ENCODE measurements around the gene ZNF423.

The ZNF423 gene

DNA sequence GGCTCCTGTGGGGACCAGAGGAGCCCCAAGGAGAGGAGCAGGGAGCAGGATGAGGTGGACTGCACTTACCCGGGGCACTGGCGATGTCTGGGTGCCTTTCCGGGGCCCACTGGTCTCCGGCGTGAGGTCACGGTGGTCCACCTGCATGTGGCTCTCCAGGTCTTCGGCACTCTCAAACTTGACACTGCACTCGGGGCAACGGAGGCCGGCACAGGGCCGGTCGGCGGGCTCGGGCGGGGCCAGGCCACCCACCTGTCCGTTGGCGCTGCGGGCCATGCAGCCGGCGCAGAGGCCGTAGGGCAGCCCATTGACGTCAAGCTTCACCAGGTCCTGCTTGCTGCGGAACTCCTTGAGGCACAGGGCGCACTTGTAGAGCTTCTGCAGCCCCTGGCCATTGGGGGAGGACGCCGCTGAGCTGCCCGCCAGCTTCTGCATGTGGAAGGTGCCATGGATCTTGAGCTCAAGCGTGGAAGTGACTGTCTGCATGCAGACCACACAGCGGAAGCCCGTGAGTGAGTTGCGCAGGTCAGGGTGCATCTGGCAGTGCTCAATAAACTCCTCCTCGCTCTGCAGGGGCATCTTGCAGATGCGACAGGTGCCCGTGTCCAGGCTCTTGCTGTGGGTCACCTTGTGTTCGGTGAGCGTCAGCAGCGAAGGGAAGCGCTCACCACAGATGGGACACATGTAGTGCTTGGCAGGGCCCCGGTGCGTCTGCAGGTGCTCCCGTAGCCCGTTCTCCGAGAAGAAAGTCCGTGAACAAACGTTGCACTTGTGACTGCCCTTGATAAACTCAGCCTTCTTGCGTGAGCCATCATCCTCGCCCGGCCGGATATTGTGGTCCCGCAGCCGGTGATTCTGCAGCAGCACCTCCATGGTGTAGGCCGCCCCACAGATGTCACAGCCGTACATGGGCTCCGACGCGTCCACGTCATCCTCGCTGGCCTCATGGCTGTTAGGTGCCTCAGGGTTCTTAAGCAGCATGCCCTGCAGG lies 220.0 kb downstream of the ZNF423 start:
- no peak for DNase-seq

DNA sequence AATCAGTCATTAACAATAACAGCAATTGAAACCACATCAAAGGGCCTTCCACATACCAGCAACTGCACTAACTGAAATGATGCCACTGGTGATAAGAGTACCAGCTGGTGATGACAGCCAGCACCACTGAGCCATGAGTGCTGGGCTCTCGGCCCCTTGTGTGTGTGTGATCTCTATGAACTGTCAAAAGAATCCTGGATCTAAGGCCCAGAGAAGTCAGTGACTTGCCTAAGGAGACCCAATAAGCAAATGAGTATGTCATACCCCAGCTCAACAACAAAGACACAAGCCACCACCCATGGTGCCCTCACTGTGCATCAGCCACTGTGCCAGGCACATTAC lies 220.9 kb downstream of the ZNF423 start:
- DNase-seq, result no peak

DNA sequence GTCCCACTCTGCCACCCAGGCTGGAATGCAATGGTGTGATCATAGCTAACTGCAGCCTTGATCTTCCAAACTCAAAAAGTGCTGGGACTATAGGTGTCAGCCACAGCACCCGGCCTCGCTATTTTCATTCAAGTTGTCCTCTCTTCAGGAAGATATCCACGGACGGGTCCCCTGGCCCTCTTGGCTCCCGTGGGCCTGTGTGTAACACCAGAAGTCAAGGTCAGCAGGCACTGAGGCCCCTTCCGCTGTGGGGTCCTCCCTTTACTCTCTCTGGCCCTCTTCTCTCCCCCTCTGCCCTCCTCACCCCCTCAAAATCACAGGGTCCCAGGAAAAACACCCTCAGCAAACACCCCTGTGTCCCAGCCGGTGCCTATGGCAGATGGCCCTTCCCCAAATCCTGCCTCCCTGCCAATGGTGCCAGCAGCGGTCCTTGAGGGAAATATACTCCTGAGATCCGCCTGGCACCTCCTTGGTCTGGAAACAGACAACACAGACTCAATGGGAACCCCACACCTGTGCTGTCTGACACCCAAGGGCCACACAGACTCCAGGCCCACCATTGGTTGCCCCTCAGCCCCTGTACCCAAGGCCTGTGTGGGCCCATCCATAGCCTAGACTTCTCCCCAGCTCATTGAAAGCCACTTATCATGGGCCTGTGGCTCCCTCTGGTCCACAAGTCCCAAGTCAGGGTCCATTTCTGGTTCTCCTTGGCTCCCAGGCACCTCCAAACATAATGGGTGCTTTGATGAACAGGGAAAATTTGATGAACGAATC lies 221.5 kb downstream of the ZNF423 start:
- no peak for DNase-seq

DNA sequence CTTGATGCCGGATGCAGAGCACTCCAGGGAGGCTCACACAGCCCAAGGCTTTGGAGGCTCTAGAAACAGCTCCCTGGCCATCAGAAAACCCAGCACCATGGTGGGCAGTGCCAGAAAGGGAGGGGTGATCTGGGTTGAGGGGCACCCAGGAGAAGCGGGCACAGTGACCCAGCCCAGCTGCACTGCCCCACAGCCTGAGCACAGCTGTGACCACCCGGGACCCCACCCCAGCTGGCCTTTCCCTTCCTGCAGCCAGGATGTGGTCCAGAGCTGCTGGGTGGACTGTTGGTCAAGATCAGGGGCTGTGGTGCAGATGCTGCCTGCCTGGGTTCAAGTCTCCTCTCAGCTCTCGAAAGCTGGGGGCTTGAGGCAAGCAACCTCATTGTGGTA lies 223.1 kb downstream of the ZNF423 start:
- DNase-seq, result no peak

DNA sequence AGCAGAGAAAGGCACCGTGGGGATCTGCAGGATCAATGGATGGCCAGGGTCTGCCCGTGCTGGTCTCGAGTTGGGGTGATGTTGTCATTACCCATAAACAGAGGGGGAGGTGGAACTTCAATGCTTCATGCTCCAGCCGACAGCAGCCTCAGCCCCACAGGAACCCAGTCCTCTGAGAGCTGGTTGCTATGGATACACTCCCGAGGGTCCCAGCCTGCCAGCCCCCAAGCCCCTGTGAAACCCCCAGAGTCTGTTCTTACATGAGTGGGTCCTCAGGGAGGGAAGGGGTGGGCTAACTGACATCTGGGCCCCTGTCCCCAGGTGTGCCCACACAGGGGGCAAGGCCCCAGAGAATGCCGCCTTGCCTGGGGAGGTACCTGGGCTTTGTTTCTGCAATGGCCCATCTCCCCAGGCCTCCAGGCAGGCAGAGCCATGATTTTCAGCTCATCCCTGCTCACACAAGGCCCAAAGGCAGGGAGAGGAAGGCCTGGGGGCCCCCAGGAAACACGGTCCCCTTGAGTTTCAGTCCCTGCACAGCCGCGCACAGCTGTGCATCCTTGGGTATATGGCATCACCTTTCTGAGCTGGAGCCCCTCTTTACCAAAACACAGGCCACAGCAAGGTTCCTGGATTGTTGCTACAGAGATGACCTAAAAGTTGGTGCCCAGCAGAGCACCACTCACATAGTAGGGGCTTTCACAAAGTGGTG lies 223.7 kb downstream of the ZNF423 start:
- no peak for DNase-seq

DNA sequence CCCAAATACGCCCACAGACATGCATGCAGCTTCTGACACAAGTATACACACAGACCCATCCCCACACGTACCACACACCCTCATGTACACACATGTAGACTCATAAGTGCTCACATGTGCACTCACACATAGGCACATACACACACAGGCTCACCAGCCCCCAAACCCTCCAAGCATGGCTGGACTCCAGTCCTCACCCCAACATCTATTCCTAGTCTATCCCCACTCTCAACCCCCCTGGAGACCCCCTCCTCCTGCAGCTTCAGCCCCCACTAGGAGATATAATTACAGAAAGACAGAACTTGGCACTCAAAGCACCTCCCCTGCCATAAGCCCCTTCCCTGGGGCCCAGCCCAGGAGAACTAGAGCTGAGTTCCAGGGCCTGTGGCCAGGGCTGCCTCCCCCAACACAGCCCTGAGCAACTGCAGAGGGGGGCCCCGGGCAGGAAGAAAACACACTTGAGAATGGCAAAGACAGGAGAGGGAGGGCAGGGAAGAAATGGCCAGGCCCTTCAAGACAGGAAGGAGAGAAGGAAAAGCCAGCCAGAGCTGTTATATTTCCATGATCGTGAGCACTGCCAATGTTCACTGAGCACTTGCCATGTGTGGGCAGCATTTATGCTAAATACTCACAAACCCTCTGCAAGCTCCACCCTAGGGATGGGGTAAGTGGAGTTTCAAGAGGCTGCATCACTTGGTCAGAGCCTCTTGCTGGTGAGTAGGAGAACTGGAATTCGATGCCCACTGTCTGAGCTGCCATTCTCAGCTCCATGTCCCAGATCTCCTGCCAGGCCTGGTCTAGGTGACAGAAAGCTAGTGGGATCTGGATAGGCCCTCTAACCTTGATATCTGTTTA lies 224.5 kb downstream of the ZNF423 start:
- DNase-seq, result no peak

DNA sequence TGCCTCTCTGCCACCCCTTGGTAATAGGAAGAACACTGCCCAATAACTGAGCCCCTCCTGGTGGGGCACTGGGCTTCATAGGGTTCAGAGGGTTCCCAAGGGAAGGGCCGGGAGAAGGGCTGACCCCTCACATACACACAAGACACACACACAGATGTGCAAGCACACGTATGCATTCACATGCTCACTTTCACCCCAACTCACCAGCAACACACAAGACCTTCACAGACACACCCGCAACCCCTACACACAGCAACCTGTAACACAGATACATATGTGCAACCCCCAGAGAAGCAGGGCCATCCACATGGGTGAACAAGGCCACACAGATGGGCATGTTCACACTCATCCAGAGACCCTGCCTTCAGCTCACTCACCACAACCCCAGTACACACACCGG lies 225.1 kb downstream of the ZNF423 start:
- DNase-seq, result no peak

DNA sequence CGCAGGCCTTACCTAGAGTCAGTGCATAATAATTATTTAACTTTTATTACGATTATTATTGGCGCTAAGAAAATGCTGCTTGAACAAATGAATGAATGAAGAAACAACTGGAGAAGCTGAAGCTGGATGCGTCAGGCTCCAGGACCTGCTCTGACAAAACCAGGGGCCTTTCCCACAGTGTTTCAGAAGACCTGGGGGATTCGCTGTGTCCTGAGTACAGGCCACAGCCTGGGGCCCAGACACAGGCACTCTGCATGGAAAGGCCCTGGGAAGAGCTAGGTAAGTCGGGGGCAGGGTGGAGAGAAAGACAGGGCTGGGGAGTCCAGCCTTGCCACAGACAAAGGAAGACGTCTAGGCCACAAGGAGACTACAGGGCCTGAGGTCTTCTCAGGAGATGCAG lies 226.1 kb downstream of the ZNF423 start:
- no peak for DNase-seq

DNA sequence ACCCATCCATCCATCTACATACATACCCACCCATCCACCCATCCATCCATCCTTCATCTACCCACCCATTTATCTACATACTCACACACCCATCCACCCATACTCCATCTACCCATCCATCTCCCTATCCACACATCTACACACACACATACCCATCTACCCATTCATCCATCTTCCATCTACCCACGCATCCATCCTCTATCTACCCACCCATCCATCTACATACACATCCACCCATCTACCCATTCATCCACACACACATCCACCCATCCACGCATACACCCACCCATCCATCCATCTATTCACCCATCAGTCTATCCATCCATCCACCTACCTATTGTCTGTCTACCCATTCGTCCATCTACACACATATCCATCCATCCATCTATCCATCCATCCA lies 227.8 kb downstream of the ZNF423 start:
- DNase-seq, result no peak

DNA sequence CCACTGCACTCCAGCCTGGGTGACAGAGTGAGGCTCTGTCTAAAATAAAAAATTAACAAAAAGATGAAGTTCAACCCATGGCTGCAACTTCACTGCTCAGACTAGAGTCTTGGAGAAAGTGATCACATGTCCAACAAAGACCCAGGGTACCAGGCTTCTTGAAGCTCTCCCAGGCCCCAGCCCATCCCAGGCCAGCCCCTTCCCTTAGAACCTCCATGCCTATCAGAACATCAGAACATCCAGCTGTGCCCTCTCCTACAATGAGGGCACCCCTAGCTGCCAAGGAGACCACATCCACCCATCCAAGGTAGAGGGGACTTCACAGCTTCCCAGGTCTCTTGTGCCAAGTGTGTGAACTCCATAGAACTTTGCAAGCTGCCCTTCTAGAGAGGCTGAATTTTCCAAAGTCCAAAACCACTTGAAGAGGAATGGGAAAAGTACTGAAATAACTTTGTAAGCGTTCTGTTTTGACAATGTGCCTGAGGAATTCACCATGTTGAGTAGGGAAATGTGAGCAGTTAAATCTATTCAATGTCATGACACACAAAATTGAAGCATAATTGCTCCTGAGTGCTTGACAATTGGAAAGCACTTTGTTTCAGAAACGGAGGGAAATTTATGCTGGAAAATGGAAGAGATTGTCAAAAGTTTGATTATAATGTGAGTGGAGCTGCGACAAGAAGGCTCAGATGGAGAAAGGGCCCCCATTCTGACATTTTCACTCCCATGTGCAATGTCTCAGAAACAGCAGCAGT lies 230.4 kb downstream of the ZNF423 start:
- DNase-seq, result no peak

DNA sequence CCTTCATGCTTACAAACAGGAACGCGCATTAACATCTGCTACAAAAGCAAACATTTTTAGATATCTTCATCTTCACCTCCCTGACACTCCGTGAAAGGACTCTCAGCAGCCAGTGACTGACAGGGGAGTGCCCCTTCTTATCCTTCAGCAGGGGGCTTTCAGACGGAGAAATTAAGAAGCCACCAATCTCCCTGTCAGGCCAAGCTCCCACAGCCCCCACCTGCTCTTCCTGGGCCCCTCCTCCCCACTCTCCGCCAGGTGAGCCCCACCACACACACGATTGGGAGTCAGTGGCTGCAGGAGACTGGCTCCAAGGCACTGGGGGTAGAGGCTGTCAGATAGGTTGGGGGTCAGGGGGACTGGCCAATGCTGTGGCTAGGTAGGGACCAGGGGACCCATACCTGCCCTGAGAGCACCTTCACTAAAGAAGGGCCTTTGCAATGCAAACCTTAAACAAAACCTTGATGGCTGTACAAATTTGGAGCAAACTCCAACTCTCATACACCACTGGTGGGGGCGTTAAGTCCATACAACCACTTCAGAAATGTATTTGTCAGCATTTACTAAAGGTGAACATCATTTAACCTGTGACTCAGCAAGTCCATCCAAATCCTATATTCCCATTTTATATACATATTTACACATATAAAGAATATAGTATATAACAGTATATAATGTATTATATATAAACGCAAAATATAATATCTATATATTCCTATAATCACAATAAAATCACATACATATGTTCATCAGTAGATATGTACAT lies 232.2 kb downstream of the ZNF423 start:
- DNase-seq, result no peak

DNA sequence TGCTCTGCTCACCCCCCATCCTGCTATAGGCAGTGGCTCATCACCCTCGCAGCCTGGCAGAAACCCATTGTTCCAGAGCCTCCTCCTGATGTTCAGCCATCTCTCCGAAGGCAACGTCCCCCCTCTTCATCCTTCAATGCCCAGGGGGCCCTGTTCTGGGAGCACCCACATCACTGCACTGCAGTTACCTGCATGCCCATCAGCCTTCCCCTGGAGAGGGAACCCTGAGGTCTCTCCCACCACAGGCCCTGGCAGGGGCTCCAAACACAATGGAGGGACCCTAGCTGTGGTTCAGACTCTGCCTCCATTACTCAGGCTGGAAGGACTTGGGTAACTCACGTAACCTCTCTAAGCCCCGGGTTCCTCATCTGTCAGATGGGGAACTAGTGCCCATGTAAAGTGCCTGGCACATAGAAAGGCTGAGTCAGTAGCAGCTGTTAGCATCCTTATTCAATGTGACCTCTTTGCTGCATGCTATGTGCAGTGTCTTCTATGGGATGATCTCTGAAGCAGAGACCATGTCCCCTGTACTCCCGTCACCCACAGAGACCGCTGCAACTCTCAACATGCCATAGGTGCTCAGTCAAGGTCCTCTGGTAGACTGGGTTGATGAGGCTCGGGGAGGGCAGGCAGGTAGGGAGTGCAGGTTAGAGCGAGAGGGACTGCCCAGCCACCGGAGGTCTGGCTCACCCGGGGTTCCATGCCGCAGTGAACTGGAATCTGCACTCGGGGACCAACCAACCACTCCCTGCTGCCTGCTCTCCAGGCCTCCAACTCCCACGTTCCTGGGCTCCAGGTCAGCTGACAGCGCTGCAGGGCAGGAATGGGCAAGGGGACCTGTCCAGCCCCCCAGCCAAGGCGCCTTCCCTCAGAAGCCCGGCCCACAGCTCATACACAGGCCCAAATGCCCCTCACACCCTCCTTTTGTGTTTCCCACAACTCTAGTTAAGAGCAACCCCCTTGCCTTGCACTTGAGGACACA lies 233.2 kb downstream of the ZNF423 start:
- DNase-seq, result no peak

DNA sequence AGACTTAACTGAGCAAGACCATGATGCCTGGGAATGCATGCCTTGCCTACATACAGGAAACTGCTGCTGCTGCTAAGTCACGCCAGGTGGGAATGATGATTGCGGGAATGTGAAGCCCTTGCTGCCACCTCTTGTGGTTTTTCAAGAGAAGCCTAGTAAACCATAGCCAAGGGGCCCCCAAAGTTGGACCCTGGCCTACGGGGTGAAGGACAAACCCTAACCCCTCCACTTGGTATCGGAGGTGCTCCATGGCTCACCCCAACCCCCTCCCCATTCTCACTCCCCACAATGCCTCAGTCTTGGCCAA lies 233.9 kb downstream of the ZNF423 start:
- DNase-seq, result no peak

DNA sequence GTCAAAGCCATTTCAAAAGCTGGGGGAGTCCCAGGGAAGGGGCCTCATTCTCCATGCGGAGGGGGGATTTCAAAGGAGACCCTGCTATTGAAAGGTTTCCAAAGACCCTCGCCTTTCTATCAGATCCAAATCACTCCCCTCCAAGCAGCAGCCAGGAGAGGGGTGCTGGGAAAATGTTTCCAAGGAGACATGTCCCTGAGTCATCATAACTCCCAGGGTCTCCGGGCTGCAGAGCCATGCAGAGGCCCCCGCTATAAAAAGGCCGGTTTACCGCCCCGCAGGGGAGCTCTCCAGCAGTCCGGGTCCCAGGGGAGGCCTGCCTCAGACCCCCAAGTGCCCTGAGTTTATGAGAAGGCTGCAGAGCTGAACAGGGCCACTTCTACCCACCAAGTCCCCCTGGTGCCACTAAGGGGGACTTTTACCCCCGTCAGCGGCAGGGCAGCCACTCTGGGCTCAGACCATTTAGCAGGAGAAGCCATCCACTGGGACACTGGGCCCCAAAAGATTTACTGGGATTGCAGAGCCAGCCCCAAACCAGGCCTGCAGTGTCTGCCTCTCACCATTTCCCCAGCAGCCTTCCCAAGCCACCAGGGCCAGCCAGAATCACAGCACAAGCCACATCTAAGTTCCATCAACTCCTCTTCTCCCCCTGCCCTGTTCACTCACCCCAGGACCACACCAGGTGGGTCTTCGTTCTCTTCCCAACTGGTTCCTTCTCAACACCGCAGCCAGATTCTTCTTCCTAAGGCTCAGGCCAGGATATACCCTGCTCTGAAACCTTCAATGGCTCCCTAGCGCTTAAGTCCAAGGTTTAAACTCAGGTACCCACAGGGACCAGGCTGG lies 234.4 kb downstream of the ZNF423 start:
- no peak for DNase-seq

DNA sequence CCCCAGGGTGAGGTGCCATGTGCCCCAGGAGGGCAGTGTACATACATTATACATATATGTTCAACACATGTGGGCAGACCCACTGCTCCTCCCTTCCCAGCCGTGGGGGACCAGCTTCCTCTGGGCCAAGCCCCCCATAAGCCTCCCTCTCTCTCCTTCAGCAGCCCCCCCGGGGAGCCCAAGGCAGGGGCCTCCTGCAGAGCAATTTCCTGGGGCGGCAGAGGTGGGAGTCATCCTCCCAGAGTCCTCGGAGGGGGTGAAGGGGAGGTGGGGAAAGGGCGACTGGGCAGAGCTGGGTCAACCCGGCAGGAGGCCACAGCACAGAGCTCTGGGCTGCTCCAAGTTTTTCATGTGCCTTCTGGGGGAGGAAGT lies 235.1 kb downstream of the ZNF423 start:
- no peak for DNase-seq

DNA sequence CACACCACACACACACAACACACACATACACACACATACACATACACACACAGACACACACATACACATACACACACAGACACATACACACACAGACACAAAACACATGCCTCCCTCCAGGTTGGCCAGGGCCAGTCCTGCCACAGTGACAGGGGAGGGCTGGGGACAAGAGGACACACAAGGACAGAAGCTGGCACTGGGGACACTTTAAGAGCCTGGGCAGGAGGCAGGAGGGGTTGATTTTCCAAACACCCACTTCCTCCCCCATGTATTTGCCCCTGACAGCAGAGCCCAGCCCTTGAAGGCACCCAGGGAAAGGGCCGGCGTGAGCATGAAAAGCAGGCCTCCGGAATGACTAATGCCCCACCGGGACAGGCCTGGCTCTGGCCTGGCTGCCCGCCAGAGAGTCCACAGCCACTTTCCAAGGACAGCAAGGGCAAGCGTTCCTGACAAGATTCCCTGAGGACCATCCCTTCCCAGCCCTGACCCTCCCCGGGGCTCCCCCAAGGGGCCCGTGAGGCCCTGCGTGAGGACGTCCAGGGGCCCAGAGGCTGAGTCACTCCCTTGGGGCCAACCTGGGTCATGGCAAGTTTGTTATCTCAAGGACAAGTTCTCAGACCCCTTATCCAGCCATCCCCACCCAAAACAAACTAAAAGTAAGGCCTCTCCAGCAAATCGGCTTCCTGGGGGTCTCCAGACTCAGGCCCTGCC lies 235.6 kb downstream of the ZNF423 start:
- DNase-seq, result no peak

DNA sequence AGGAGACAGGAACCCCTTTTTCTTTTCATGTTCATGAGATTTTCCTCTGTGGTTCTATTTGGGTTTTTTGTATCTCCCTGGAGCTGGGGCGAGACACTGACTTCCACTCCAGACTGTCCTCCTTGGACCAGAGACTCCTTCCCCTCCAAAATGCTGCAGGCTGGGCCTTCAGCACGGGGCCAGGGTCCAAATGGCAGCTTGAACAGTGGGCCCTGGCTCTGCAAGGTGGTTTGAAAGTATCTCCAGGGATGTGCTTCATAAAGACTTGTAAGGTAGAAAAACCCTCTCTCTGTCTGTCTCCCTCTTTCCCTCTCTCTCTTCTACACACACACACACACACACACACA lies 236.1 kb downstream of the ZNF423 start:
- no peak for DNase-seq

DNA sequence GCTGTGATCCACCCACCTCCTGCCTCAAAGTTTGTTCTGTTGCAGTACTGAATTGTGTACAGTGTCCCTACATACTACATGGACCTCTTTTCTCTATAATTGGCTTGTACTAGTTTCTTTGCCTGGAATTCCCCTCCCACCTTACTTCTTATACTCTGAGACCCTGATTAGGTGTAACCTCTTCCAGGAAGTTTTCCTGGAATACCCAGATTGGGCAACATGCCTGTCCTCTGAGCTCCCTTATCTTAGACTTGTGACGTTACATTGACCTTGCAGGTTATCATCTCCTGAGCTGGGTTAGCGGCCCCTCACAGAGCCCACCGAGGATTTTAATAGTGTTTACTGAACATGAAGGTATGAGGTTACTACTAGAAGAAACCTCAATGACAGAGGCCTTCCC lies 237.0 kb downstream of the ZNF423 start:
- no peak for DNase-seq

Measured in DMS79 (cell line).